GM19035 (cell line): ENCODE data around the gene IMPACT.
A peak's percentile ranks its signal among the peaks of the same experiment; 100 is the strongest.

Experiments used
- ATAC-seq: cut with Tn5 transposase; IDR thresholded peaks from one replicate; pipeline ENCODE4 v1.9.1; 2021; ENCODE audit not compliant: unreplicated experiment

Gene IMPACT, protein sequence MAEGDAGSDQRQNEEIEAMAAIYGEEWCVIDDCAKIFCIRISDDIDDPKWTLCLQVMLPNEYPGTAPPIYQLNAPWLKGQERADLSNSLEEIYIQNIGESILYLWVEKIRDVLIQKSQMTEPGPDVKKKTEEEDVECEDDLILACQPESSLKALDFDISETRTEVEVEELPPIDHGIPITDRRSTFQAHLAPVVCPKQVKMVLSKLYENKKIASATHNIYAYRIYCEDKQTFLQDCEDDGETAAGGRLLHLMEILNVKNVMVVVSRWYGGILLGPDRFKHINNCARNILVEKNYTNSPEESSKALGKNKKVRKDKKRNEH

GRCh38 chr18:24426398-24427294, at the start of gene IMPACT:
IMPACT (plus strand) TSS chr18:24426670; CDS start chr18:24426757, 87 bp downstream.
- peak; percentile 92 for ATAC-seq

DNA sequence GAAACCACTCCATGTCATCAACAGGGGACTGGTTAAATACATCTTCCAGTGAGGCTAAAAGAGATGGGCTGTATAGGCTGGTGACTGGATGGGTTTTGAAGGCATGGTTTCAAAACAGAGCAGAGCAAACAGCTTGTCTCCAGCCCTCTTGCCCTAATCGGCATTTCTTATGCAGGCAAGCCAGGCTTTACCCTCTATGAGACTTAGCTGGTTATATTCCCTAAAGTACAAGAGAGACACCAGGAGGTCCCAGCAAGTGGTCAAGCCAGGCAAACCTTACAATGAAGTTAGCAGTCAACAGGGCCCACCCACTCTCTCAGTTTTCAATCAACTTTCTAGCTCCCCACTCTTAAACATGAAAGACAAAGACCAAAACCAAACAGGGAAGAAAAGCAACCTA, 47.9 kb upstream of the IMPACT start:
- ATAC-seq: no peak

GRCh38 chr18:24380163-24380747, 46.2 kb upstream of the IMPACT start:
- no peak for ATAC-seq

GRCh38 chr18:24381126-24381525, 45.3 kb upstream of the IMPACT start:
- no peak for ATAC-seq

GRCh38 chr18:24386681-24387080, 39.8 kb upstream of the IMPACT start:
- ATAC-seq: no peak

DNA sequence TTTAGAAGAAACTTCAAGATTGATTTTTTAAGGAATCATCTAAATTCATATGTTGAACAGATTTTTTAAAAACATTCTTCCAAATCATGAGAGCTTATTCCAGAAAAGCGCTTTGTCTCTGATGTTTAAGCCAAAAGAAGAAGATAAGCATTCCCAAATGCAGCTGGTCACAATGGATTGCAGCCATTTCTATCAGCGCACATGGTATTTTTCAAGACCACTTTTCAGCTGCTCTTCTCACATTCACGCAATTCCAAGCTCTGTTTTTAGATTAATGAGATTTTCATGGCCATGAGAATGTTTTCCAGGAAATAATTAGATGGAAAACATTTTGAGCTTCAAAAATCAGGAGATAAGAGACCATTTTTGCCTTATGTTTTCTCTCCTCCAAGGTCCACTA, 37.5 kb upstream of the IMPACT start:
- ATAC-seq: no peak

DNA sequence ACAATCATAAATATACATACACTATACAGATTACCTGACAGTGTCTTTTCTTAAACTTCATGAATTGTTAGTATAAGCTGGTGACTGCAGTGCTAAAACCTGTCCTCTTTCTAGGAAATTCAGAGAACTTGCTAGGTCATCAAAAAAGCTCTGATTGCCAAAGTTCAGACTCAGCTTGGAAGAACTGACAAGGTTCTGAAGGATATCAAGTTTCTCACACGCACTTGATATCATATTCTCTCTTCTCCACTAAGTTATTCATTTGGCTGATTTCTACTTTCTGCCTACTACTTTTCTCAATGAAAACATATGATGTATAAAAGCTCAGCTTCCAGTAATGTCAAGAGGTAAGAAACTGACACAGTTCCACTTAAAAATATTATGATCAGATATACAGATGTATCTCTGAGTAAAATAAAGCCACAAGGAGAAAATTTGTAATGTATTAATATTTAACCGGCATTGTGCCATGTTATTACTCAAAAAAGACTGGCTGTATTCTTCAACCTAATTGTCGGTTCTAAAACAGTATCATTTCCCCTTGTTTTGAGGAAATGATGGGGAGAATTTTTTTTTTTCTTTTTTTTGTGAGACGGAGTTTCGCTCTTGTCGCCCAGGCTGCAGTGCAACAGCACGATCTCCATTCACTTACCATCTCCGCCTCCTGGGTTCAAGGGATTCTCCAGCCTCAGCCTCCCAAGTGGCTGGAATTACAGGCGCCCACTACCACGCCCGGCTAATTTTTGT, 31.2 kb upstream of the IMPACT start:
- ATAC-seq: no peak

DNA sequence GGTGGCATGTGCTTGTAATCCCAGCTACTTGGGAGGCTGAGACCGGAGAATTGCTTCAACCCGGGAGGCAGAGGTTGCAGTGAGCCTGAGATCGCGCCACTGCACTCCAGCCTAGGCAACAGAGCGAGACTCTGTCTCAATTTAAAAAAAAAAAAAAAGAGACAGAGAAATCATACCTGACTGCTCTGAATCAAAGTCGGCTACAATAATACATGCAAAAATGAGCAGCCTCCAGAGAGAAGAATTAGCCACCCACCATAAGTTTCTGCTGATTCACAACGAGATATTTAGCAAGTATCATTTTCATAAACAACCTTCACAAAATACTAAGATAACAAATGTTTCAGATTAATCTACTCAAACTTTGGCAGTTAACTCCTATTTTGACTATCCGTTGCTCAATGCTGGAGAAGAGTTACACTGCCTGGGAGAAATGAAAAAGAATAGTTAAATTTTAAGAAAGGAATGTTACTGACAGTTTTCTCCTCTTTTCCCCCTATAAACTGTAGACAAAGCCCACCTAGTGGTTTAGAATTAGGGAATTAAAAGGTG, 30.3 kb upstream of the IMPACT start:
- ATAC-seq: no peak

- peak; percentile 44 for ATAC-seq
Observed at GRCh38 chr18:24397131-24397693, 29.3 kb upstream of the IMPACT start.

DNA sequence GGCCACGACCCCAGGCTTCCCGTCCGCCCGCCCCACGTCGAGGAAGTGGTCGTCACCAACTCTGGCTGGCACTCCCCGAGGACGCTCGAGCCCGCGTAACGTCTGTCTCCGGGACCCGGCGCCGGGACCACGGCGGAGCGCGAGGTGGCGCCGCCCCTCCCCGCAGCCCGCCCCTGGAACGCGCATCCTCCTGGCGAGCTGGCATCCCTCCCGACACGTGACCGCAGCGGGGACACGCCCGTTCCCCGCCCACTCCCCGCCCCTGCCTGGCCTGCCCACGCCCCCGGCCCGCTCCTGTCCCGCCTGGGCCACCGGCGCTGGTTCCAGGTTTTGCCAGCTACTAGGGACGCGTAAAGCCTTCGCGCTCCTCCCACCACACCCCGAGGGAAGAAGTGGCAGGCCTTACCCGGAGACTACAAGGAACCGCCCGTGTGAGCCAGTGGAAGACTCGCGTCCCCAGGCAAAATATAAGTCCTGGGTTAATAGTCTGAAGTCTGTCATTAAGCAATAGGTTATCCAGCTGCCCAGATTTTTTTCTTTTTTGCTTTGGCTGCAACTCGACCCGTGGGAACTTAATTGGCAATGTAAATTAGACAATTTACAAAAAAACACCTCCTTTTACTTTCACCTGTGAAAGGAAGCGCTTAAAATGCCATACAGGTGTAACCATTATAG, 28.6 kb upstream of the IMPACT start, which contains the start of gene OSBPL1A:
Gene OSBPL1A, minus strand, starts transcription at position 131 of the 675 bp plus-strand sequence. CDS start 20,291 bp downstream, outside the sequence.
- ATAC-seq: peak; percentile 63

DNA sequence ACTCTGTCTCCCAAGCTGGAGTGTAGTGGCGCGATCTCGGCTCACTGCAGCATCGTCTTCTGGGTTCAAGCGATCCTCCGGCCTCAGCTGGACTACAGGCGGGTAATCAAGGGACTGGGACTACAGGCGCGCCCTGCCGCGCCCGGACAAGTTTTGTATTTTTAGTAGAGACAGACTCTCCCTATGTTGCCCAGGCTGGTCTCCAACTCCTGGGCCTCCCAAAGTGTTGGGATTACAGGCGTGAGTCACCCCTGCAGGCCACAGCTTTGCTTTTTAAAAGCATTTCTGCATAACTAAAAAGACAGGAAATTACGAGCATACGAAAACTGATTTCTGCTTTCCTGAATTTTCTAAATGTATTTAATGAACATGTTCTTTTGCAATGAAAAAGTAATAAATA, 27.9 kb upstream of the IMPACT start:
- ATAC-seq: no peak

GRCh38 chr18:24400587-24400986, 25.9 kb upstream of the IMPACT start:
- ATAC-seq: no peak

DNA sequence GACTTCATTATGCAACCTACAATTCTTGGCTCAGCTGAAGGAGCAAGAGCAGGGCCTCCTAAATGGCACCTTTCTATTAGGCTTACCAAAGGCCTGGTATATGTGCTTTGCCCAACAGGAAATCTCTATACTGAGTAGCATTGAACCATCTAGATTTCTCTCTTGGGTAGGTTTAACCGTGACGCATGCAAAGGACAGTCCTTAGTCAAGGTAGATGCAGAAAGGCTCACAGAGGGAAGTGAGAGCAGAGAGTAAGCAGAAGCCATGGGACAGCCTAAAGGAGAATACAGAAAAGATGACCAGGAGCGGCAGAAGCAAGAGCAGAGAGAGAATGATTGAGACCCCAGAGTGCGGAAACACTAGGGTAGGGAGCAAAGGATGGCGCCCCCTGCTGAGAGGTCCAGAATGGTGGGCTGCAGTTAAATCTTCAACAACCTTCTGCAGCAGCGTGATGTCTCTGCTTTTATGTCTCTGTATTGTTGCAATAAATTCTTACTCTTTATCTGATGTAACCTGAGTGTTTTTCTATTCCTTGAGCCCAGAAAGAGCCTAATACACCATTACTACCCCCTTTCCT, 24.2 kb upstream of the IMPACT start:
- no peak for ATAC-seq

DNA sequence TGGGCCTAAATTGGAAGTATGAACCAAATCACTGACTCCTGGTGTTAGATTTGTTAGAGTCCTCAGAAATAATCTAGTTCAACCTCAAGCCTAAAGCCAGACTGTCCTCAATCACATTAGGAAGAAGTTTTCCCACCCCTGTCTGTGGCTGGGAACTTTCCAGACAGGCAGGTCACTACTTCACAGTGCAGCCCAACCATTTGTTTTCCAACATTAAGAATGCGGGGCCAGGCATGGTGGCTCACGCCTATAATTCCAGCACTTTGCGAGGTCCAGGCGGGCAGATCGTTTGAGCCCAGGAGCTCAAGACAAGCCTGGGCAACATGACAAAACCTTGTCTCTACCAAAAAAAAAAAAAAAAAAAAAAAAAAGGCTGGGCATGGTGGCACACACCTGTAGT, 23.4 kb upstream of the IMPACT start:
- no peak for ATAC-seq

GRCh38 chr18:24404591-24404990, 21.9 kb upstream of the IMPACT start:
- ATAC-seq: no peak

- ATAC-seq: no peak
Observed at GRCh38 chr18:24408496-24408895, 18.0 kb upstream of the IMPACT start.

DNA sequence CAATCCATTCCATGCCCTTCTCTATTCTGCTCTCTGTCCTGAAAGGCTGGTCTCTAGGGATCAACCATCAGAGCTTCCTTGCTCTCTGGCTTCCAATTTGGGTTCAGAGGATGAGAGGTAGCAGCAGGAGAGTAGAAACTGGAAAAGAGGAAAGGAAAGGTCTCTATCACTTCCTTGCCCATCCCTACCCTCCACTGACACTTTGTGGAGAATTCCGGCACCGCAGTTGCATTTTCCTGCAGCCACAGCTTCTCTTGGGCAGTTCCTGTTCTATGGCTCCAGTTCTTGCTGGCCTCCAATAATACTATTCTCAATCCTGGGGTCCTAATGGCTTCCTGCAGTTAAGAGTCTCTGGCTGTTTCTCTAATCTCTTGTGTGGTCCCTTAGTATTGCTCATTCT, 13.3 kb upstream of the IMPACT start:
- no peak for ATAC-seq

- no peak for ATAC-seq
Observed at GRCh38 chr18:24414349-24415003, 12.0 kb upstream of the IMPACT start.

- ATAC-seq: no peak
Observed at GRCh38 chr18:24417480-24417879, 9.0 kb upstream of the IMPACT start.
